Fibroblast of mammary gland (primary cell): ENCODE measurements around the gene ZBTB39.
"Not testable (repeated sequence)": the region's sequence is repeated elsewhere in the genome, so short reads cannot be mapped to it uniquely, and the experiment has no call there.

ENCODE experiments used
- DNase-seq: peaks from one replicate; pipeline ENCODE4 v3.0.0-alpha.2; 2010; ENCODE audit warnings: low read depth
- H3K4me3 ChIP-seq: 2 replicates; pipeline ENCODE4 v1.5.1; 2011; ENCODE audit warnings: low read depth, mild to moderate bottlenecking, low read length, moderate library complexity; ENCODE audit not compliant: control insufficient read depth
- TF ChIP-seq, protein P1 (sequence below): conservative IDR thresholded peaks from 2 replicates; pipeline ENCODE4 v1.5.1; 2011; ENCODE audit warnings: low read depth, low read length, inconsistent platforms; ENCODE audit not compliant: control insufficient read depth, insufficient read depth

The ZBTB39 gene

DNA sequence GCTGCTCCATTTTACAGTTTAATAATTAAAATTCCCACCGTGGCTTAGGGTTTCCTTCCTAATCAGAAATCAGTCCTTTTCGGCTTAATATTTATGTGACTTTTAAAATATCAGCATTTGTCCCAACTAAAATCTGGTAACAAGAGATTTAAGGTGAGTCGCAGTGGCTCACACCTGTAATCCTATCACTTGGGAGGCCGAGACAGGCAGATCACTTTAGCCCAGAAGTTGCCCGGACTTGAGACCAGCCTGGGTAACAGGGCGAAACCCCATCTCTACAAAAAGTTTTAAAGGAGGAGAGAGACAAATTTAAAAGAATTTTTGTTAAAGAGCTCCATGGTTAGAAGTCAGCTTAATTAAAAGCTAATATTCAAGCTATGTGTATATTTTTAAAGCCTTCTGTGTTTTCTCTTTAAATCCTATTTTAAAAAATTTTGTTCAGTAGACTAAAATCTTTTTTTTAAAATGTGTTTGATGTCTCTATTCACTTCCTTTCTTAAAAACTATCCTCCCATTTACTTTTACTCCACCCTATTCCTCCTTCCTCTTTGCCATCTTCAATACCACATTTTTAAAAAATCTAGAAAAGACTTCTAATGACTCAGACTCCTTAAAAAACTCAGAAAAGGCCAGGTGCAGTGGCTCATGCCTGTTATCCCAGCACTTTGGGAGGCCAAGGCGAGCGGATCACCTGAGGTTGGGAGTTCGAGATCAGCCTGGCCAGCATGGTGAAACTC lies 13.8 kb upstream of the ZBTB39 start:
- TF ChIP-seq, protein P1, sequence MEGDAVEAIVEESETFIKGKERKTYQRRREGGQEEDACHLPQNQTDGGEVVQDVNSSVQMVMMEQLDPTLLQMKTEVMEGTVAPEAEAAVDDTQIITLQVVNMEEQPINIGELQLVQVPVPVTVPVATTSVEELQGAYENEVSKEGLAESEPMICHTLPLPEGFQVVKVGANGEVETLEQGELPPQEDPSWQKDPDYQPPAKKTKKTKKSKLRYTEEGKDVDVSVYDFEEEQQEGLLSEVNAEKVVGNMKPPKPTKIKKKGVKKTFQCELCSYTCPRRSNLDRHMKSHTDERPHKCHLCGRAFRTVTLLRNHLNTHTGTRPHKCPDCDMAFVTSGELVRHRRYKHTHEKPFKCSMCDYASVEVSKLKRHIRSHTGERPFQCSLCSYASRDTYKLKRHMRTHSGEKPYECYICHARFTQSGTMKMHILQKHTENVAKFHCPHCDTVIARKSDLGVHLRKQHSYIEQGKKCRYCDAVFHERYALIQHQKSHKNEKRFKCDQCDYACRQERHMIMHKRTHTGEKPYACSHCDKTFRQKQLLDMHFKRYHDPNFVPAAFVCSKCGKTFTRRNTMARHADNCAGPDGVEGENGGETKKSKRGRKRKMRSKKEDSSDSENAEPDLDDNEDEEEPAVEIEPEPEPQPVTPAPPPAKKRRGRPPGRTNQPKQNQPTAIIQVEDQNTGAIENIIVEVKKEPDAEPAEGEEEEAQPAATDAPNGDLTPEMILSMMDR, result no peak
- no peak for DNase-seq
- no peak overlapping the region for H3K4me3 ChIP-seq

DNA sequence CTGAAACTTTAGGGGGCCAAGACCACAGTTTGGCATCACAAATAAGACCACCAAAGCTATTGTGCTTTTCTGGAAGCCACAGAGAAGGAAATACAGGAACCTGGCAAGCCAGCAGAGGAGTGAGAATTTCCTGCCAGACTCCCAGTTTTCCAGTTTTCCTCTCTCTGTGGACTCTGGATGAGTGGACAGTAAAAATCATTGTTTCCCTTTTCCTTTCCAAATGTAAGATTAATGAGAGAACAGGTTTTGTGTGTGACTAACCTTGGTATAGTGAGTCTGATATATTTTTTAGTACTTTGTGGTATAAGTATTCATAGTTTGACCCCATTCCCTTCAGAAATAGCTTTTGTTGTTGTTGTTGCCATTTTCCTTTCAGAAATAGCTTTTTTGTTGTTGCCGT lies 12.6 kb upstream of the ZBTB39 start:
- no peak overlapping the region for H3K4me3 ChIP-seq
- TF ChIP-seq, protein P1, result no peak
- no peak for DNase-seq

DNA sequence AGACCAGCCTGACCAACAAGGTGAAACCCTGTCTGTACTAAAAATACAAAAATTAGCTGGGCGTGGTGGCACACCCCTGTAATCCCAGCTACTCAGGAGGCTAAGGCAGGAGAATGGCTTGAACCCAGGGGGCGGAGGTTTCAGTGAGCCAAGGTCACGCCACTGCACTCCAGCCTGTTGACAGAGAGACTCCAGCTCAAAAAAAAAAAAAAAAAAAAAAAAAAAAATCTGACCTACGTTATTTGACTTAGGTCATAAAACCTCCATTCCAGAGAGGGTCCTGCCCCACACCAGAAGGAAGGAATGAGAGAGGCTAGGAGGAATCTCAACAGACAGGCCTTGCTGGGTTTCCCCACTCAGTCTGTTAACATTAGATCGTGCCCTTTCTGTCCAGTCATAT lies 12.0 kb upstream of the ZBTB39 start:
- DNase-seq, H3K4me3 ChIP-seq: not testable (repeated sequence)

DNA sequence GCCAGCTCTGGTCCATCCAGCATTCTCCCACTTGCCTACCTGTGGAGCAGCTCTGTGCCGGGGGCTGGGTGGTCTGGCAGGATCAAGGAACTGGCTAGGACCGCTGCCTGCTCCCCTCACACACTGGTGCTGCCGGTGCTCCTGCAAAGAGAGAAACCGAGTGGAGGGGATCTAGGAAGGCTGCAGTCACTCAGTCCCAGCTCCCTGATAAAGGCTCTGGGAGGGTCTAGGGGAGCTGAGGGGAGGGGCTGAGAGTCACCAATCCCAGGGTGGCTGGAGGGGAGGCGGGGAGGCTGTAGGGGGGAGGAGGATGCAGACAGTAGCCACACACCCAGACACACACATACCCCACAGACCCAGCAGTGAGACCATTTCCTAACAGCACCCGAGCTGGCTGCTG lies 10.0 kb upstream of the ZBTB39 start, which contains the start of gene TAC3:
Gene TAC3 (minus strand): TSS at position 182 of the 400 bp plus-strand sequence. CDS start 732 bp downstream, outside the sequence.
- DNase-seq, result no peak
- TF ChIP-seq, protein P1, result no peak

DNA sequence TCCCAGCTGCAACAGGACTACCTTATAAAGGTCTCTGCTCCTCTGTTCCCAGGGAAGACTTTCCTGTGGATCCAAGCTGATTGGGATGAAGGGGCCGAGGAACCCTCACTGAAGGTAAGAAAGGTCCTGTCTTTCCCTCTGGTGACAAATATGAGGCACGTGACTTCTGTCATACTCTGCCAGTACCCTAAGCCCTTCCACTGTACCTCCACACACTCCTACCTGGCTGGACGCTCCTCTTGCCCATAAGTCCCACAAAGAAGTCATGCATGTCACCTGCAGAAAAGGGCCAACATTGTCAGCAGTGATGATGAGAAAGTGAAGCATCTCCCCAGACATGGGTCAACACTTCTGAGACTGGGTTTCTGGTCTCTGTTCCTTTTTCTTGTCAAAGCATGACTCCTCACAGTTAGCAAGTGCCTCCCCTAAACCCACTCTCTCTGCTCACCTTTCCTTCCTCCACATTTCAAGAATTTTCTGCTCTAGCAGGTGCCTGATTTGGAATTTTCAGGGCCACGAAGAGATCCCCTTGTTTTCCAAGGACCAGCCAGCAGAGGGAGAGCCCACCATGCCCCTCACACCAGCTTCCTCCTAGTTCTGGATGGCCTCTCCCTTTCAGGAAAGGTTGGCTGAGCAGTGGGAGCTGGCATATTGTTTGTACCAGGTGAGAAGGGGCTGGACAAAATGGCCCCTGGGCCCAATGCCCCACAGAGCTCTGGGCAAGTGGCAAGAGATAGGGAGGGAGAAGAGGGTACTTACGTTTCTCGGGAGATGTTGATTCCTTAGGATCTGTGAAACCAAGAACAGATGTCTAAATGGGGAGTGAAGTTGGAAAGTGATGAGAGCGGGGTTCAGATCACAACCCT lies 6.5 kb upstream of the ZBTB39 start:
- TF ChIP-seq, protein P1, result no peak
- no peak for DNase-seq
- H3K4me3 ChIP-seq, result no peak overlapping the region

More for the DNA sequence above, 10.0 kb upstream of the ZBTB39 start, which contains the start of gene TAC3:
- H3K4me3 ChIP-seq, result no peak within 1 kb of the TSS

DNA sequence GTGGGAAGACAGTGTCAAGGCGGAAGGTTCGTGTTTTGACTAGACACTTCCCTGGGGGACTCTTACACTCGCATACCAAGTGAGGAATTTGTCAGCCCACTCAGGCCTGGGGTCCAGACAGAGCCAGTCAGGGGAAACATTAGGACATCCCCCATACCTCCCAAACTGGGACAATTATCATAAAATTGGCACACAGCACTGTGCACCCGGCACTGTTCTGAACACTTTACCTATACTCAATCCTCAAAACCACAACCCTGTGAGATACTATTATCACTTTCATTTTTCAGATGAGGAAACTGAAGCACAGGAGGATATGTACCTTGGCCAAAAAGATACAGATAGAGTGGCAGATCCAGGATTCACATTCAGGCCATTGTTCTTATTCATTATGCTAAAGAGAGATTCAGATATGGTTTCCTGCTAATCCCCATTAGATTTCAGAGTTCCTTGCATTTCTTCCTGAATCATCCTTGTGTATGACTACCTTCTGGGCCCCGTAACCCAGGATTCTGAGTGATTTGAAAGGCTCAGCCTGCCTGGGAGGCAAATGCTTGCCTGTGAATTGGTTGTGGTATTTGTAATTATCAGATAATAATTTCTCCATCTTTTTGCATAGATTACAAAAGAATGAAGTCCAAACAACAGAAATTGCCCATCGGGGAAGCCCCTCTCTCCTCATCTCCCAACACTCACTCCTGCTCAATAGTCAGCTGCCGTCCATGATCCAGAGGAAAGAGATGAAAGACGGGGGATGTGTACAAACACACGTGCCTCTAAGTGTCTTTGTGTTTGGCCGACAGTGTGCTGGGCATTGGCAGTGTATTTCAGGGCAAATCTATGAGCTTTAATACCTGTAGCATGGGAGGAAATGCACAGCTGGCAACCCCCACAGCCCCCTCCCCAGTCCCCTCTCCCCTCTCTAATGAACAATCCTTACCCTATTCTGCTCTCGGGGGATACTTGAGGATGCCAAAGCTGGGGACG lies 5.4 kb upstream of the ZBTB39 start:
- H3K4me3 ChIP-seq, result no peak overlapping the region
- DNase-seq, result no peak
- TF ChIP-seq, protein P1, result no peak
